Stomach (tissue), 9 donors: ENCODE measurements around the gene TMPRSS4. TPM values are rescaled to one million over a fixed set of nuclear protein-coding genes. Genes with fewer than 3 reads are reported as not detected.

Source experiments
- DNase-seq, 2 donors: peaks; one replicate each; pipeline versions ENCODE4 v3.0.0 to v3.0.0-alpha.2; 2013 to 2019
- H3K27ac ChIP-seq, 5 donors: fragments of 200-600 bp in 4 of 5; sonication (generic) in 4 of 5; one replicate each; pipeline ENCODE4 v1.5.1; 2013 to 2019; ENCODE audit warnings: mild to moderate bottlenecking in 1 of 5, moderate library complexity in 1 of 5
- H3K27me3 ChIP-seq, 3 donors: fragments of 200-600 bp; sonication (generic); one replicate each; pipeline ENCODE4 v1.5.1; 2017 to 2019; ENCODE audit warnings: mixed run types in 1 of 3
- H3K36me3 ChIP-seq, 4 donors: fragments of 200-600 bp; sonication (generic); 1 replicate in 3 of 4; 2 replicates in 1 of 4; pipeline ENCODE4 v1.5.1; 2016 to 2019
- H3K4me1 ChIP-seq, 4 donors: fragments of 200-600 bp; sonication (generic); one replicate each; pipeline ENCODE4 v1.5.1; 2016 to 2019
- H3K4me3 ChIP-seq, 4 donors: fragments of 200-600 bp; sonication (generic) in 3 of 4; one replicate each; pipeline ENCODE4 v1.5.1; 2016 to 2019; ENCODE audit warnings: mild to moderate bottlenecking in 1 of 4
- H3K9me3 ChIP-seq, 4 donors: fragments of 200-600 bp; sonication (generic); one replicate each; pipeline ENCODE4 v1.5.1; 2016 to 2019
- CTCF ChIP-seq, 7 experiments: fragments of 450-650 bp in 4 of 7; fragments of 200-600 bp in 3 of 7; sonication (generic) in 3 of 7; IDR thresholded peaks; one replicate each; pipeline ENCODE4 v1.5.1; 2016 to 2019; ENCODE audit warnings: antibody characterized with exemption in 7 of 7, control low read depth in 2 of 7, mild to moderate bottlenecking in 1 of 7
- EP300 ChIP-seq: sonication (generic); formaldehyde crosslinking; IDR thresholded peaks from one replicate; pipeline ENCODE4 v1.6.1; 2017; ENCODE audit warnings: antibody characterized with exemption
- POLR2A ChIP-seq, 4 donors: fragments of 450-650 bp; IDR thresholded peaks; one replicate each; pipeline ENCODE4 v1.6.1; 2016; ENCODE audit warnings: antibody characterized with exemption in 4 of 4, control low read depth in 2 of 4, mild to moderate bottlenecking in 1 of 4, moderate library complexity in 1 of 4
- POLR2AphosphoS5 ChIP-seq, 3 donors: sonication (generic); formaldehyde crosslinking; IDR thresholded peaks; one replicate each; pipeline ENCODE4 v1.6.1; 2016; ENCODE audit warnings: antibody characterized with exemption in 3 of 3
- WGBS, 5 donors: extraction: QIAGEN DNeasy Blood & Tissue Kit in 3 of 5; methylation state at CpG; one replicate each; pipeline versions ENCODE4 v1.1.5 to v1.1.7; 2013 to 2018; 5-methylcytosine and 5-hydroxymethylcytosine counted together
- intact Hi-C: fragments of 100-400 bp; cut with DNase I; formaldehyde crosslinking; loops from one replicate; pipeline ENCODE4 v1.15.1; 2023; ENCODE audit warnings: low total_unique reads
- polyA plus RNA-seq, 3 donors: library from polyadenylated mRNA; stranded (reverse); fragments of 200-250 nt; gene quantifications; one replicate each; pipeline ENCODE4 v1.2.3, GENCODE V29; 2013
- total RNA-seq, 5 donors: library from RNA; depleted of rRNA; stranded (reverse); fragments of >200 nt; gene quantifications; one replicate each; pipeline versions ENCODE4 v1.1.0 to v1.2.3, GENCODE V29; 2014 to 2016
- donor health status: healthy with polysubstance abuse.
- donor health status: Bipolar disorder and iron deficiency.
- donor health status: healthy.

Gene TMPRSS4
- total and polyA plus RNA-seq, 8 donors = 4.7 to 498 (median 18.1) TPM

- Histone ChIP-seq H3K4me3 (no peak overlapping the region), H3K27me3 (peaks cover 9 to 96% (median 50%) of the 10 kb centered on the region in 3 donors), H3K4me1 (peaks cover 11 to 27% (median 19%) of the 10 kb centered on the region in 4 donors), H3K9me3 (no peaks in the 10 kb centered on the region), H3K27ac (no peak overlapping the region), H3K36me3 (no peaks in the 10 kb centered on the region)
- WGBS, 5 donors = 35 to 44% (median 39%) methylated on average over 8 to 10 of the region's 10 CpGs
- intact Hi-C loops = no loop called here
- TF ChIP-seq CTCF (IDR thresholded peaks at IDR 0.05) (no peak), EP300 (no peak), POLR2AphosphoS5 (IDR thresholded peaks at IDR 0.05) (no peak), POLR2A (IDR thresholded peaks at IDR 0.05) (no peak)
- no peak for DNase-seq
Measured at GRCh38 chr11:118157186-118157895, 80.5 kb downstream of the TMPRSS4 start.

- Histone ChIP-seq H3K27me3 (peaks cover 0 to 86% (median 9%) of the 10 kb centered on the region in 3 donors), H3K9me3 (no peaks in the 10 kb centered on the region), H3K36me3 (no peaks in the 10 kb centered on the region), H3K4me1 (peaks cover 0 to 4% (median 2%) of the 10 kb centered on the region in 4 donors), H3K4me3 (no peak overlapping the region), H3K27ac (no peak overlapping the region)
- no peak for TF ChIP-seq CTCF (IDR thresholded peaks at IDR 0.05)
- TF ChIP-seq EP300 = no peak
- no peak for TF ChIP-seq POLR2AphosphoS5 (IDR thresholded peaks at IDR 0.05)
- intact Hi-C loops = no loop called here
- 73 to 84% (median 75%) methylated on average over 6 of the region's 6 CpGs for WGBS, 5 donors
- DNase-seq = no peak
Measured at GRCh38 chr11:118161786-118162185, 84.9 kb downstream of the TMPRSS4 start.

- TF ChIP-seq EP300 = no peak
- no peak for TF ChIP-seq POLR2A (IDR thresholded peaks at IDR 0.05)
- TF ChIP-seq POLR2AphosphoS5 (IDR thresholded peaks at IDR 0.05) = no peak
- no peak for TF ChIP-seq CTCF (IDR thresholded peaks at IDR 0.05)
- DNase-seq = no peak
- Histone ChIP-seq H3K27ac (no peak overlapping the region), H3K4me3 (no peak overlapping the region), H3K36me3 (no peaks in the 10 kb centered on the region), H3K4me1 (no peaks in the 10 kb centered on the region), H3K27me3 (peaks cover 0 to 76% (median 0%) of the 10 kb centered on the region in 3 donors), H3K9me3 (no peaks in the 10 kb centered on the region)
- intact Hi-C loops = no loop called here
- 70 to 82% (median 71%) methylated on average over 3 of the region's 3 CpGs for WGBS, 5 donors
Measured at GRCh38 chr11:118162846-118163245, 86.0 kb downstream of the TMPRSS4 start.

GRCh38 chr11:118163494-118163893 is 86.6 kb downstream of the TMPRSS4 start:
- no peaks in the 10 kb centered on the region for H3K9me3 ChIP-seq
- 69 to 87% (median 75%) methylated on average over 5 of the region's 5 CpGs for WGBS, 5 donors
- intact Hi-C loops = no loop called here
- no peak overlapping the region for H3K4me3 ChIP-seq
- TF ChIP-seq POLR2AphosphoS5 (IDR thresholded peaks at IDR 0.05) = no peak
- no peak for TF ChIP-seq EP300
- TF ChIP-seq POLR2A (IDR thresholded peaks at IDR 0.05) = no peak
- TF ChIP-seq CTCF (IDR thresholded peaks at IDR 0.05) = no peak
- no peak overlapping the region for H3K27ac ChIP-seq
- DNase-seq = no peak
- peaks cover 0 to 70% (median 0%) of the 10 kb centered on the region in 3 donors for H3K27me3 ChIP-seq
- no peaks in the 10 kb centered on the region for H3K36me3 ChIP-seq
- H3K4me1 ChIP-seq = no peaks in the 10 kb centered on the region
